ENCODE measurements around the gene CELF5.

The CELF5 gene

DNA sequence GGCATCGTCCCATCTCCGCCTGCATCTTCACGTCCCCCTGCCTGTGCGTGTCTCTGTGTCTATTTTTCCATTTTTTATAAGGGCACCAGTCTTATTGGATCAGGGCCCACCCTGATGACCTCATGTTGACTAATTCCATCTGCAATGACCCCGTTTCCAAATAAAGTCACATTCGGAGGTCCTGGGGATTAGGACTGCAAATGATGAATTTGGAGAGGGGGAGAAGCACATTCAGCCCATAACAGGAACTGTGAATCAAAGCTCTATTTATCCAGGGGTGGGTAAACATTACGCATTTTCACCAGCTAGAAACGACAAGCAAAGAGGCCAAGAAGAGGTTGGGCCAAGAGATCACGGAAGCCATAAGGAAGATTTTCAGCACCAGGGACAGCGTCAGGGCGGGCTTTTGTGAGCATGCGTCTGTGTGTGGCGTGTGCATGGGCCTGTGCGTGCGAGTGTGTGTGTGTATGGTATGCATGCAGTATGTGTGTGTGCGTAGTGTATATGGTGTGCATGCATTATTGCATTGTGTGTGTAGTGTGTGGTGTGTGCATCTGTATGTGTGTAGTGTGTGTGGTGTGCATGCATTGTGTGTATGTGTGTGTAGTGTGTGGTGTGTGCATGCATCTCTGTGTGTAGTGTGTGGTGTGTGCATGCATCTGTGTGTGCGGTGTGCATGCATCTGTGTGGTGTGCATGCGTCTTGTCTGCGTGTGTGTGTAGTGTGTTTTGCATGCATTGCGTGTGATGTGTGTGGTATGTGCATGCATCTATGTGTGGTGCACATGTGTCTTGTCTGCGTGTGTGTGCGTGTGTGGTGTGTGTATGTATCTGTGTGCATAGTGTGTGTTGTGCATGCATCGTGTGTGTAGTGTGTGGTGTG is 19.6 kb downstream of the CELF5 start:
- DNase-seq (ENCODE audit: extremely low read depth, low read depth): peak; percentile 2
- TF ChIP-seq, protein P1, sequence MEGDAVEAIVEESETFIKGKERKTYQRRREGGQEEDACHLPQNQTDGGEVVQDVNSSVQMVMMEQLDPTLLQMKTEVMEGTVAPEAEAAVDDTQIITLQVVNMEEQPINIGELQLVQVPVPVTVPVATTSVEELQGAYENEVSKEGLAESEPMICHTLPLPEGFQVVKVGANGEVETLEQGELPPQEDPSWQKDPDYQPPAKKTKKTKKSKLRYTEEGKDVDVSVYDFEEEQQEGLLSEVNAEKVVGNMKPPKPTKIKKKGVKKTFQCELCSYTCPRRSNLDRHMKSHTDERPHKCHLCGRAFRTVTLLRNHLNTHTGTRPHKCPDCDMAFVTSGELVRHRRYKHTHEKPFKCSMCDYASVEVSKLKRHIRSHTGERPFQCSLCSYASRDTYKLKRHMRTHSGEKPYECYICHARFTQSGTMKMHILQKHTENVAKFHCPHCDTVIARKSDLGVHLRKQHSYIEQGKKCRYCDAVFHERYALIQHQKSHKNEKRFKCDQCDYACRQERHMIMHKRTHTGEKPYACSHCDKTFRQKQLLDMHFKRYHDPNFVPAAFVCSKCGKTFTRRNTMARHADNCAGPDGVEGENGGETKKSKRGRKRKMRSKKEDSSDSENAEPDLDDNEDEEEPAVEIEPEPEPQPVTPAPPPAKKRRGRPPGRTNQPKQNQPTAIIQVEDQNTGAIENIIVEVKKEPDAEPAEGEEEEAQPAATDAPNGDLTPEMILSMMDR (IDR thresholded peaks at IDR 0.05; ENCODE audit: low read depth, low read length): no peak

DNA sequence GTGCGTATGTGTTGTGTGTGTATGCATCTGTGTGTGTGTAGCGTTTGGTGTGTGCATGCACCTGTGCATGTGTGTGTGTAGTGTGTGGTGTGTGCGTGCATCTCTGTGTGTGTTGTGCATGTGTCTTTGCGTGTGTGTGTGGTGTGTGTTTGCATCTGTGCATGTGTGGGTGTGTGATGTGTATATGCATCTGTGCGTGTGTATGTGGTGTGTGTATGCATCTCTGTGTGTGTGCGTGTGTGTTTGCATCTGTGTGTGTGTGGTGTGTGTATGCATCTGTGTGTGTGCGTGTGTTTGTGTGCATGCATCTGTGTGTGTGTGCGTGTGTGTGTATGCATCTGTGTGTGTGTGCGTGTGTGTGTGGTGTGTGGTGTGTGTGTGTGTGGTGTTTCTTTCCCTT is 20.6 kb downstream of the CELF5 start:
- TF ChIP-seq, protein P1 (IDR thresholded peaks at IDR 0.05; ENCODE audit: low read depth, low read length): no peak
- no peak for DNase-seq (ENCODE audit: extremely low read depth, low read depth)

DNA sequence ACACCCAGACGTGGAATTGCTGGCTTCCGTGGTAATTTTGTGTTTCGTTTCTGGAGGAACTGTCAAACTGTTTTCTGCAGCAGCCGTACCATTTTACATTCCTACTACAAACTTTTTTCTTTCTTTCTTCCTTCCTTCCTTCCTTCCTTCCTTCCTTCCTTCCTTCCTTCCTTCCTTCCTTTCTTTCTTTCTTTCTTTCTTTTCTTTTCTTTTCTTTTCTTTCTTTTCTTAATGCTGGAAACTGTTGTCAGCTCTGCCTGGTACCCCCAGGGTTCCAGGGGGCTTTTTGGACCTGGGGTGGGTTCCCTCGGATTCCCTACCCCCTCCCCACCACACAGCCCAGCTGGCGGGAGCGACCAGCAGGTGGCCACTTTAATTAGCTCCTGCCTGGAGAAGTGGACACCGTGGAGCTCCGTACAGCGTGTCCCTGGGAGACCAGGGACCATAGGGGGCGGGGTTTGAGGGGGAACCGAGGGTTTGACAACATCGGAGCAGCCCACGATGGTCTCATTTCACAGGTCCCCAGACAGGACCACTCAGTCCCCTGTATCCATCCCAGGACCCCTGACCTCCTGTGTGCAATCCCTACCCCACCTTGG is 24.4 kb downstream of the CELF5 start:
- TF ChIP-seq, protein P1 (IDR thresholded peaks at IDR 0.05; ENCODE audit: low read depth, low read length): no peak
- no peak for DNase-seq (ENCODE audit: extremely low read depth, low read depth)

DNA sequence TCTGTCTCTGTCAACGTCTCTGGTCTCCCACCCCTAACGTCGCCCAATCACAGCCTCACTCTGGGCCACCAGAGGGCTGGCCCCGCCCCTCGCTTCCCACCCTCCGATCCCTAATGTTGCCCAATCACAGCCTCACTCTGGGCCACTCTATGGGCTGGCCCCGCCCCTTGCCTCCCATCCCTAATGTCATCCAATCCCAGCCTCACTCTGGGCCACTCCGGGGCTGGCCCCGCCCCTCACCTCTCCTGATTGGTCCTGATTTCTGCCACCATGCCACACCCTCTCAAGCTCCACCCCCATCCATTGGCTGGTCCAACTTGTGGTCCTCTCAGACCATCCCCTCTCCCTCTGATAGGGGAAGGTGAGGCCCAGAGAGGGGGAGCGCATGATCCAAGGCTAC is 24.9 kb downstream of the CELF5 start:
- no peak for DNase-seq (ENCODE audit: extremely low read depth, low read depth)
- TF ChIP-seq, protein P1 (IDR thresholded peaks at IDR 0.05; ENCODE audit: low read depth, low read length): no peak

DNA sequence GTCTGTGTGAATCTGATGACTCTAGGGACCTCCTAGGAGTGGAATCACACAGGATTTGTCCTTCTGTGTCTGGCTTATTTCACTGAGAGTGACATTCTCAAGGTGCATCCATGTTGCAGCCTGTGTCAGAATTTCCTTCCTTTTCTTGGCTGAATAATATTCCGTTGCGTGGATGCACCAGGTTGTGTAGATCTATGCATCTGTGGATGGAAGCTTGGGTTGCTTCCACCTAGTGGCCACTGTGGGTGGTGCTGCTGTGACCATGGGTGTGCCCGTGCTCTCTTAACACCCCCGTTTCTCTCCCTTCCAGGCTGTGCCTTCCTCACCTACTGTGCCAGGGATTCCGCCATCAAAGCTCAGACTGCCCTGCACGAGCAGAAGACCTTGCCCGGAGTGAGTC is 26.2 kb downstream of the CELF5 start:
- TF ChIP-seq, protein P1 (IDR thresholded peaks at IDR 0.05; ENCODE audit: low read depth, low read length): peak; percentile 48
- no peak for DNase-seq (ENCODE audit: extremely low read depth, low read depth)

DNA sequence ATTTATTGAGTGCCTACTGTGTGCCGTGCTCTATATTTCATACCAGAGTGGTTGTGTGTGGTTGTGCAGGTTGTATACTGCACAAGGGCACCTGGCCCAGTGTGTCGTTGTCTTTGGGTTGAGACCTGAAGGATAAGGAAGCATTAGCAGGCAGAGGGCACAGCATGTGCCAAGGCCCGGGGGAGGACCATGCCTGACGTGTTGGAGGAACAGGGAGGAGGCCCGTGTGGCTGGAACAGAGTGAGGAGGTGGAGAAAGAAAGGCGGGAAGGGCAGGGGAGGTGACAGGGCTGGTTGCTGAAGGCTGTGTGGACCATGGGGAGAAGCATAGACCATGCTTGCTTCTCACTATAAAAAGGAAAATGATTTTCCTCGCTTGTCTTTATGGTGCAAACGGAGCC is 26.8 kb downstream of the CELF5 start:
- DNase-seq (ENCODE audit: extremely low read depth, low read depth): no peak
- TF ChIP-seq, protein P1 (IDR thresholded peaks at IDR 0.05; ENCODE audit: low read depth, low read length): no peak

DNA sequence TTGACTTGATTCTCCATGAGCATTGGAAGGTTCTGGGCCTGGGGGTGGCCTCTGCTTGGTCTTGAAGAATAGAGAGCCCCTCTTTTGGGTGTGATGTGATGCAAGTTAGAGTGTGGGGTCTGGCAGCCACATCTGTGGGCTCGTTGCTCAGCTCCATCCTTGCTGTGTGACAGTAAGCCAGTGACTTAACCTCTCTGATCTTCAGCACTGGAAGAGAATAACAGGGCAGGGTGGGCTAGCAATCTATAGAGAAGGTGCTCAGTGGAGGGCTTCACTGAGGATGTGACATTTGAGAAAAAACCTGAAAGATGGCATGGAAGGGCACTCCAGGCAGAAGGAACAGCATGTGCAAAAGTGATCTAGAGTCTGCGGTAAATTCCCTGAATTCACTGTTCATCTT is 28.2 kb downstream of the CELF5 start:
- TF ChIP-seq, protein P1 (IDR thresholded peaks at IDR 0.05; ENCODE audit: low read depth, low read length): no peak
- no peak for DNase-seq (ENCODE audit: extremely low read depth, low read depth)
